ENCODE results near the gene PKP1.

Gene PKP1

GRCh38 chr1:201310986-201311355, 27.7 kb downstream of the PKP1 start:
- DNase-seq, result peak; percentile 20

GRCh38 chr1:201311356-201312011, 28.2 kb downstream of the PKP1 start:
- DNase-seq, result no peak

GRCh38 chr1:201312298-201312697, 29.0 kb downstream of the PKP1 start:
- DNase-seq, result no peak

- no peak for DNase-seq
Observed at GRCh38 chr1:201313086-201313485, 29.8 kb downstream of the PKP1 start.

DNA sequence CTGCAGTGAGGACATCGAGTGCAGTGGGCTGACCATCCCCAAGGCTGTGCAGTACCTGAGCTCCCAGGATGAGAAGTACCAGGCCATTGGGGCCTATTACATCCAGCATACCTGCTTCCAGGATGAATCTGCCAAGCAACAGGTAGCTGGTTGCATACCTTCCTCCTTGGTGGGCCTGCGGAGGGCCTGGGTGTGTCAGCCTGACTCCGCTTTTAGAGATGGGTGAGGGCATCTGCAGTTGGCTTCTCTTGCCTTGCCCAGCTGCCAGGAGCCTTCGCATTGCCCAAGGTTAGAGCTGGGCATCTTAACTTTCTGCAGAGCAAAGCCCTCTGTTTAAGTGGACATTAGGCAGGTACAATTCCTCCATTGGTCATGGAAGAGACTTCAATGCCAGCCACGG, 33.2 kb downstream of the PKP1 start:
- no peak for DNase-seq

DNA sequence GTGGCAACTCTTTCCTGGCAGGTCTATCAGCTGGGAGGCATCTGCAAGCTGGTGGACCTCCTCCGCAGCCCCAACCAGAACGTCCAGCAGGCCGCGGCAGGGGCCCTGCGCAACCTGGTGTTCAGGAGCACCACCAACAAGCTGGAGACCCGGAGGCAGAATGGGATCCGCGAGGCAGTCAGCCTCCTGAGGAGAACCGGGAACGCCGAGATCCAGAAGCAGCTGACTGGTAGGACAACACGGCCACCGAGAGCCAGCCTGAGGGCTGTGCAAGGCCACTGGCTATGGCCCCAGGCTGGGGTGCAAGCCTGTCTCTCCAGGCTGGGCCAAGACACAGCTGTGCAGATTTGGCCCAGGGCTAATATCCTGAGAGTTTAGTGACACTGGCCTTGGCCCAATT, 34.2 kb downstream of the PKP1 start:
- no peak for DNase-seq

GRCh38 chr1:201318504-201319340, 35.4 kb downstream of the PKP1 start:
- DNase-seq, result no peak

- no peak for DNase-seq
Observed at GRCh38 chr1:201319631-201320030, 36.3 kb downstream of the PKP1 start.

- no peak for DNase-seq
Observed at GRCh38 chr1:201320168-201320788, 37.0 kb downstream of the PKP1 start.

GRCh38 chr1:201321826-201322390, 38.6 kb downstream of the PKP1 start:
- no peak for DNase-seq

DNA sequence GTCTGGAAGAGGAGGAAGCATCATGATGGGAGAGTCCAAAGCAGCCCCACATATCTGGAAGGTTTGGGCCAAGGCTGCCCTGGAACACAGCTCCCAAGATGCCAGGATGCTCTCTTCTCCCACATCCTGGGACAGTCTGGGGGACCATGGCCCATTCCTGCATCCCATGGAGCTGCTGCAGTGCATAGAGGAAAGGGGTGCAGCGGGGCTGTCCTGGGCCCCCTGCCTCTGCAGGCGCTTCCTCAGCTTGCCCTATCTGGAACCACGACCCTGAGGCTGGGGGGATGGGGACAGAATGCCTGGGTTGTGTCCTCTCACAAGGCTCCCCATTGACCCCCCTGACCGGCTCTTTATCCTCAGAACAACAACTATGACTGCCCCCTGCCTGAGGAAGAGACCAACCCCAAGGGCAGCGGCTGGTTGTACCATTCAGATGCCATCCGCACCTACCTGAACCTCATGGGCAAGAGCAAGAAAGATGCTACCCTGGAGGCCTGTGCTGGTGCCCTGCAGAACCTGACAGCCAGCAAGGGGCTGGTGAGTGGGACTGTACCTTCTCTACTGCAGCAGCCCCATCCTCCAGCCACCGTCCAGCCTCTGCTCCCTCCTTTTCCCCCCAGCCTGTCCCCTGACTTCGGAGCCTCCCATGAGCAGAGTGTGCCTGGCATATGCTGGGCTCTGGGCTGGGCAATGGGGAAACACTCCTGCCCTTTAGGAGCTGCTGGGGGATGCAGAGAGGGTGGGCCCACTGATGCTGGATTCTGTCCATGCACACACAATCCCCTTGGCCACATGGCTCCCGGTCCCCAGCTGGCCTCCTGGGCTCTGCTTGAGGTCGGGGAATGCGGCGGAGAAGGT, 39.6 kb downstream of the PKP1 start:
- DNase-seq, result no peak

DNA sequence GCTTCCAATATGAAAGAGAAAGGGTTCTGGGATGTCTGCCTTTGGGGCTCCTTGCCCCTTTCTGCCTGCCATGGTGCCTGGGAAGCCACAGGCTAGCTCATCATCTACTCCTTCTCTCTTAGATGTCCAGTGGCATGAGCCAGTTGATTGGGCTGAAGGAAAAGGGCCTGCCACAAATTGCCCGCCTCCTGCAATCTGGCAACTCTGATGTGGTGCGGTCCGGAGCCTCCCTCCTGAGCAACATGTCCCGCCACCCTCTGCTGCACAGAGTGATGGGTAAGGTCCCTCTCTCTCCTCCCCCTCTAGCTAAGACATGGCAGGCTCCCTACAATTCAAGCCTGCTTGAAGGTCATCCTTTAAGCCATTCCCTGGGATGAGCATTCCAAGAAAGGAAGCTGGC, 41.0 kb downstream of the PKP1 start:
- DNase-seq, result no peak

DNA sequence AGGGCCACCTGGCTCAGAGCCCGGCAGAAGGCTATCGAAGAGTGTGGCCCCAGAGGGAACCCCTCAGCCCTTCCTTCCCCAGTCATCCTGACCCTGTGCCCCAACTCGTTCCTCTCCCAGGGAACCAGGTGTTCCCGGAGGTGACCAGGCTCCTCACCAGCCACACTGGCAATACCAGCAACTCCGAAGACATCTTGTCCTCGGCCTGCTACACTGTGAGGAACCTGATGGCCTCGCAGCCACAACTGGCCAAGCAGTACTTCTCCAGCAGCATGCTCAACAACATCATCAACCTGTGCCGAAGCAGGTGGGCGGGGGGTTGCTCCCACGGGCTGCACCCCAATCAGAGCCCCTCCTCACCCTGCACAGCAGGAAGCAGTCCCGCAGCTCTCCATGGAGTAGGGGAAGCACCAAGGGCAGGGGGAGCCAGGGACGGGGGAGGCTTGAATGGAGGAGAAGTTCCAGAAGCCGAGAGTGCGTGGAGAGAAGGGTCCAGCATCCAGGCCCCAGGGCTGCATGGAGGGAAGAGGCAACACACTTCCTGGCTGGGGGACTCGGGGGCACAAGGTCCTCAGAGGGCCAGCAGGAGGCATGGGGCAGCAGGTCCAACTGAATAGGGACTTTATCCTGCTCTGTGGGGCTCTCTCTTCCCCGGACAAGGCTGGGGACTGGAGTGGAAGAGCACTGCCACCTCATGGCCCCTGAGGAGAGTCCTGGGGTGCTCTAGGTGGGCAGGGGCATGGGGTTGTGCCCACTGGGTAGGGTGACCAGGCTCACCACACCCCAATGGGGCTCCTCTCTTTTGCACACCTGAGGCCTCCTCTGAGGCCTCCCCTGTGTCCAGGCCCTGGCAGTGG, 41.7 kb downstream of the PKP1 start:
- DNase-seq, result no peak

DNA sequence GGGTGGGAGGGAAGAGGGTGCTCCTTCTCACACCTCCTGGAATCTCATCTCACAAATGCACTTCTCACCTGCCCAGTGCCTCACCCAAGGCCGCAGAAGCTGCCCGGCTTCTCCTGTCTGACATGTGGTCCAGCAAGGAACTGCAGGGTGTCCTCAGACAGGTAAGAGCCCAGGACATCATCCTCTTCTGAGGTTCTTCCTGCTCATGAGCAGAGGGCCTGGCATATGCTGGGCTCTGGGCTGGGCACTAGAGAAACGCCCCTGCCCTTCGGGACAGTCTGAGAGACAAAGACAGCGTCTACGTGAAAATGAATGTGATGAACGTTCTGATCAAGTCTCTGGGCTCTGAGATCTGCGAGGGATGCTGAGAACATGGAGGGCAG, 42.4 kb downstream of the PKP1 start:
- DNase-seq, result no peak

- DNase-seq, result no peak
Observed at GRCh38 chr1:201326710-201327109, 43.4 kb downstream of the PKP1 start.

GRCh38 chr1:201327687-201328240, 44.5 kb downstream of the PKP1 start:
- DNase-seq, result no peak

DNA sequence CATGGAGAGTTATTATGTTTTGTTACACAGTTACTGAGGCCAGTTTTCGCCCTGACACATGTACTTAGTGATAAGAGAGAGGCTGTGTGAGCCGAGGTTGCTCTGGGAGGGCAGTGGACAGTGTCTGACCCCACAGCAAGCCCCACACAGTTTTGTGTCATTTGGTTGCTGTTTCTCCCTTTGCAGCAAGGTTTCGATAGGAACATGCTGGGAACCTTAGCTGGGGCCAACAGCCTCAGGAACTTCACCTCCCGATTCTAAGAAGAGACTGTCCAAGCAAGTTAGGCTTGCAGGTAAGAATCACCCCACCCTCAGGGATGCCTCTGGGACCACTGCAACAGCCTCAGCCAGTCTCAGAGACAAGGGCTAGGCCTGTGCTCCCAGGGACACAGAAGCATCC, 45.3 kb downstream of the PKP1 start:
- DNase-seq, result no peak

GRCh38 chr1:201329286-201329685, 46.0 kb downstream of the PKP1 start:
- no peak for DNase-seq

GRCh38 chr1:201329801-201330200, 46.5 kb downstream of the PKP1 start:
- no peak for DNase-seq

DNA sequence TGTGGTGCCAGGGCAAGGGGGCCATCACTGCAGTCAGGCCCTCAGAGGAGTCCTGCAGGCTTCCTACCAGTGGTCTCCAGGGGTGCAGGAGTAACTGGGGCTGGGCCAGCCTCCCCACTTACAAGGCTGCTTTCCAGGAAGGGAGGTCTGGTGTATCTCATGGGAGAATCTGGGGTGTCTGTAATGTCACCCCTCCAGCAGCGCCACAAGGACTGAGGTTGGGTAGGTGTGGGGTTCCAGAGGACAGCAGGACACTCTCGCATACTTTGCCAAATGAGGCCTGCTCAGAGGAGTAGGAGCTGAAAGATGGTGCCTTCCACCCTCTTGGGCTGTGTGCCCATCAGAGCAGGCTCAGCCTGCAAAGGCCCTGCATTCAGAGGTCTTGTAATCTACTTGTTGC, 47.2 kb downstream of the PKP1 start:
- DNase-seq, result no peak

DNA sequence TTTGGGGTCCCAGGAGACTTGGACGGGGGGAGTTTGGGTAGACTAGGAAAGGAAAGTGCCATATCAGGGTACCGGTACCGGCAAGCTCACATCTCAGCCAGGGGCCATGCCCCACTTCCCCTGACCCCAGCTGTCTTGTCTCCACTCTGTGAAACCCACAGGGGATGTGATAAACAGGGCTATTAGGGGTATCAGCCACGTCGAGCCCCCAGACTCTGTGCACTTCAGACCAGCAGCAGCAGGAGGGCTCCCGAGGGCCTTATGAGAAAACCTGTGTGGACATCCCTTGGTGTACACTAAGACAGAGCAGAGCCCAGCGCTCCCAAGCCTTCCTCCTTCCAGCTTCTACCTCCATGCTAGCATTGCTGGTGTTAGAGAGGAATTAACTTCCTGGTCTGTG, 47.9 kb downstream of the PKP1 start:
- DNase-seq, result no peak

DNA sequence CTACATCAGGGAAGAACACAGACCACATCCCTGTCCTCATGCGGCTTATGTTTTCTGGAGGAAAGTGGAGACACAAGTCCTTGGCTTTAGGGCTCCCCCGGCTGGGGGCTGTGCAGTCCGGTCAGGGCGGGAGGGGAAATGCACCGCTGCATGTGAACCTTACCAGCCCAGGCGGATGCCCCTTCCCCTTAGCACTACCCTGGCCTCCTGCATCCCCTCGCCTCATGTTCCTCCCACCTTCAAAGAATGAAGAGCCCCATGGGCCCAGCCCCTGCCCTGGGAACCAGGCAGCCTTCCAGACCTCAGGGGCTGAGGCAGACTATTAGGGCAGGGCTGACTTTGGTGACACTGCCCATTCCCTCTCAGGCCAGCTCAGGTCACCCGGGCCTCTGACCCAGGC, 48.7 kb downstream of the PKP1 start:
- no peak for DNase-seq

Measured in NCI-H510A (cell line).